Measurements from ENCODE around the gene DOC2A.
"Not testable (repeated sequence)": the region's sequence is repeated elsewhere in the genome, so short reads cannot be mapped to it uniquely, and the experiment has no call there.

- not testable (repeated sequence) for TF ChIP-seq SIN3A (IDR thresholded peaks at IDR 0.05; ENCODE audit: low read depth, low read length); CTCF (IDR thresholded peaks at IDR 0.05 in 2 of 3, conservative IDR thresholded peaks at IDR 0.05 in 1 of 3; ENCODE audit: control insufficient read depth in 2 of 3, extremely low read depth in 1 of 3, insufficient read depth in 1 of 3, low read depth in 3 of 3, low read length in 3 of 3); SREBF1 (IDR thresholded peaks at IDR 0.05; ENCODE audit: low read length); SRF (IDR thresholded peaks at IDR 0.05; ENCODE audit: low read depth in 2 of 2, low read length in 2 of 2); PBX3 (IDR thresholded peaks at IDR 0.05; ENCODE audit: insufficient replicate concordance, low read depth, low read length); ZBTB4 (CRISPR knock-in tag; IDR thresholded peaks at IDR 0.05); BHLHE40 (IDR thresholded peaks at IDR 0.05; ENCODE audit: borderline replicate concordance in 1 of 2, low read depth in 2 of 2, low read length in 1 of 2); JUND (IDR thresholded peaks at IDR 0.05; ENCODE audit: low read depth, low read length); NR2C2 (IDR thresholded peaks at IDR 0.05; ENCODE audit: borderline replicate concordance, control insufficient read depth, insufficient read length, low read depth); POLR2A (IDR thresholded peaks at IDR 0.05; ENCODE audit: low read depth, low read length)
These were observed 29.9 kb upstream of the DOC2A start for GRCh38 chr16:30040690-30041089.

Measured in GM12878 (cell line).